ENCODE results near the gene KRT14. TPM values are rescaled to one million over a fixed set of nuclear protein-coding genes. Genes with fewer than 3 reads are reported as not detected.

Gene KRT14
- total RNA-seq, 1 donor from 2014 or later, result not detected

- H3K9me3 Mint-ChIP-seq (ENCODE audit: unreplicated experiment), result peaks cover 6% of the 10 kb centered on the region
- DNase-seq, result no peak
- peak overlapping the region; percentile 11 for H3K27ac Mint-ChIP-seq (ENCODE audit: unreplicated experiment)
- H3K4me1 Mint-ChIP-seq (ENCODE audit: low read depth, unreplicated experiment), result peaks cover 6% of the 10 kb centered on the region
- no peak for TF ChIP-seq CTCF (IDR thresholded peaks at IDR 0.05; ENCODE audit: partially characterized antibody, unreplicated experiment)
- peaks cover 3% of the 10 kb centered on the region for H3K27me3 Mint-ChIP-seq (ENCODE audit: unreplicated experiment)
- no peaks in the 10 kb centered on the region for H3K36me3 Mint-ChIP-seq (ENCODE audit: unreplicated experiment)
- no peak overlapping the region for H3K4me3 Mint-ChIP-seq (ENCODE audit: unreplicated experiment)
Observed at GRCh38 chr17:41539071-41539492, 47.6 kb downstream of the KRT14 start.

GRCh38 chr17:41538565-41538991, 48.1 kb downstream of the KRT14 start:
- Mint-ChIP-seq H3K27me3 (ENCODE audit: unreplicated experiment) (peaks cover 3% of the 10 kb centered on the region), H3K36me3 (ENCODE audit: unreplicated experiment) (no peaks in the 10 kb centered on the region), H3K4me1 (ENCODE audit: low read depth, unreplicated experiment) (peaks cover 6% of the 10 kb centered on the region), H3K27ac (ENCODE audit: unreplicated experiment) (peak overlapping the region; percentile 11), H3K9me3 (ENCODE audit: unreplicated experiment) (peaks cover 6% of the 10 kb centered on the region), H3K4me3 (ENCODE audit: unreplicated experiment) (no peak overlapping the region)
- DNase-seq, result no peak
- no peak for TF ChIP-seq CTCF (IDR thresholded peaks at IDR 0.05; ENCODE audit: partially characterized antibody, unreplicated experiment)

GRCh38 chr17:41537990-41538389, 48.7 kb downstream of the KRT14 start:
- Mint-ChIP-seq H3K9me3 (ENCODE audit: unreplicated experiment) (peaks cover 6% of the 10 kb centered on the region), H3K4me1 (ENCODE audit: low read depth, unreplicated experiment) (peaks cover 6% of the 10 kb centered on the region), H3K36me3 (ENCODE audit: unreplicated experiment) (no peaks in the 10 kb centered on the region), H3K27me3 (ENCODE audit: unreplicated experiment) (peaks cover 3% of the 10 kb centered on the region), H3K27ac (ENCODE audit: unreplicated experiment) (no peak overlapping the region), H3K4me3 (ENCODE audit: unreplicated experiment) (no peak overlapping the region)
- TF ChIP-seq CTCF (IDR thresholded peaks at IDR 0.05; ENCODE audit: partially characterized antibody, unreplicated experiment), result no peak
- no peak for DNase-seq

- Mint-ChIP-seq H3K36me3 (ENCODE audit: unreplicated experiment) (no peaks in the 10 kb centered on the region), H3K27me3 (ENCODE audit: unreplicated experiment) (peaks cover 5% of the 10 kb centered on the region), H3K4me1 (ENCODE audit: low read depth, unreplicated experiment) (peaks cover 6% of the 10 kb centered on the region), H3K27ac (ENCODE audit: unreplicated experiment) (no peak overlapping the region), H3K9me3 (ENCODE audit: unreplicated experiment) (peaks cover 6% of the 10 kb centered on the region), H3K4me3 (ENCODE audit: unreplicated experiment) (no peak overlapping the region)
- no peak for DNase-seq
- no peak for TF ChIP-seq CTCF (IDR thresholded peaks at IDR 0.05; ENCODE audit: partially characterized antibody, unreplicated experiment)
Observed at GRCh38 chr17:41537614-41537954, 49.1 kb downstream of the KRT14 start.

GRCh38 chr17:41536741-41537613, 49.7 kb downstream of the KRT14 start:
- DNase-seq, result no peak
- no peak overlapping the region for H3K4me3 Mint-ChIP-seq (ENCODE audit: unreplicated experiment)
- H3K36me3 Mint-ChIP-seq (ENCODE audit: unreplicated experiment), result no peaks in the 10 kb centered on the region
- TF ChIP-seq CTCF (IDR thresholded peaks at IDR 0.05; ENCODE audit: partially characterized antibody, unreplicated experiment), result no peak
- no peak overlapping the region for H3K27ac Mint-ChIP-seq (ENCODE audit: unreplicated experiment)
- peaks cover 6% of the 10 kb centered on the region for H3K4me1 Mint-ChIP-seq (ENCODE audit: low read depth, unreplicated experiment)
- peaks cover 6% of the 10 kb centered on the region for H3K9me3 Mint-ChIP-seq (ENCODE audit: unreplicated experiment)
- H3K27me3 Mint-ChIP-seq (ENCODE audit: unreplicated experiment), result peaks cover 5% of the 10 kb centered on the region

All from glutamatergic neuron (in vitro differentiated cells).